Stimulated activated CD8-positive, alpha-beta memory T cell treated with anti-CD3 and anti-CD28 coated beads, Interleukin-2, amount 100 ng/mL, for 1 hour (primary cell): ENCODE measurements around the gene KIF20B.
"Not testable (repeated sequence)": the region's sequence is repeated elsewhere in the genome, so short reads cannot be mapped to it uniquely, and the experiment has no call there.

ENCODE experiments used
- DNase-seq, 2 donors: peaks; one replicate each; pipeline ENCODE4 v3.0.0-alpha.2; 2020; ENCODE audit warnings: low read depth in 2 of 2

KIF20B gene

DNA sequence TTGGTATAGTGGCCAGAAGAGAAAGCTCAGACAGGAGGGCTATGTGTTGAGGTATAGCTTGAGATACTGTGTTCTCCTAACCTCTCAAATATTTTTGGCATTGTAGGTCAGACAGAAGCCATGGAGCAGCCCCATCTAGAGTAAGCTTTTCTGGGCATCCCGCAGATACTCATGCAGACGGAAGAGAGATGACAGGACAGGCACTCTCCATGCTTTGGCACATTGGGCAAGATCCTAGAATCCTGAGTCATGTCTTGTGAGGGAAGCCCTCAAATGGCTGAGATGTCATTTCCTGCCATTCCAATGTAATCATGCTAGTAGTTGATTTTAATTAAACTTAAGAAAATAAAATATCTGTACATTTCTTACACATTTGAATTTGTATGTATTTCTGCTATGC lies 16.8 kb upstream of the KIF20B start:
- DNase-seq, result no peak

DNA sequence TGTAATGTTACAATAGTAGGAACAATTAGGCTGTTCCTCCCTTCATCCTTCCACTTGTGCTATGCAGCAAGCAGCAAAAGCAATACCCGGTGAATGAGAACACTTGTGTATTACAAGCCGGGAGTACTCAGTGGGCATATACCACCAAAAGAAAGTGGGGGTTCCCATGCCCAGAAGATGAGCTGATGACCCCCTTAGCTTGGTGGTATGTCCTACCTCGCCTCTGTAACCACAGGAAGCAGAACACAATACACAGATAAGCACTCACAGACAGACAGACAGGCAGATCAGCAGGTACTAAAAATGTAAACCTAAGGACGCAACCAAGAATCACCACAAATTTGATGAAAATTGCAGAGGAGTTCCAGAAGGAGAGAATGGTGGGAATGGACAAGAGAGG lies 15.5 kb upstream of the KIF20B start:
- DNase-seq, result no peak

DNA sequence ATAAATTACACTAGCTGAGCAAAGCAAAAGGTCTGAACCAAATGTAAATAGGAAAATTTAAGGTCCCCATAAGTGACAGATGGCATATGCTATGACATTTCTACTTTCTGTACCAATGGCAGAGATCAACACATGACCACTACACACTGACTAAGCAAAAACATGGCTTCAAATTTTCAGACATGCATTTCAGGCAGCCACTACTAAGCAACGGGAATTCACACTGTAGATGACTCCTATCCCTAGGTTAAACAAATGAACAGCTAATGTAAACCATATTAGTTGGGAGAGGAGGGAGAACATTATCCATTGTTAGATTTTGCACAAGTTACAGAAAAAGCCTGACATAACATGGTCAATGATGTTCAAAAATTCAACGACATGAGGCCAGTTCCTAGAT lies 11.4 kb upstream of the KIF20B start:
- no peak for DNase-seq

DNA sequence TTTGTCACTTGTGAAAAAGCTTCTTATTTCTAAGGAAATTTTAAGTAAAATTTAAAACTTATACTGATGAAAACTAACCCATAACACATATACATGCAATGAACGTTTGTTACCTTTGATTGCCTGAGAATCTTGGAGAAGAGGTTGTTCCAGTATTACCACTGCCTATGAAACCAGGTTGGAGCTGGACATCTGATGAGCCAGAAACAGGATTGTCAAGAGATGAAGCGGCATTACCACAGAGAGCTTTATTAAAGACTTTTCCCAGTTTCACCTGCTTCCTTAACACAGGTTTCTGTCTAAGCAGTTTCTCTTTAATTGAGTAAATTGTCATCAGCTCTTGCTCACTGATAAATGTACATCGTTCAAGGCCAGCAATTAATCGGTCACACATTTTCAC lies 9.0 kb upstream of the KIF20B start:
- DNase-seq, result no peak

DNA sequence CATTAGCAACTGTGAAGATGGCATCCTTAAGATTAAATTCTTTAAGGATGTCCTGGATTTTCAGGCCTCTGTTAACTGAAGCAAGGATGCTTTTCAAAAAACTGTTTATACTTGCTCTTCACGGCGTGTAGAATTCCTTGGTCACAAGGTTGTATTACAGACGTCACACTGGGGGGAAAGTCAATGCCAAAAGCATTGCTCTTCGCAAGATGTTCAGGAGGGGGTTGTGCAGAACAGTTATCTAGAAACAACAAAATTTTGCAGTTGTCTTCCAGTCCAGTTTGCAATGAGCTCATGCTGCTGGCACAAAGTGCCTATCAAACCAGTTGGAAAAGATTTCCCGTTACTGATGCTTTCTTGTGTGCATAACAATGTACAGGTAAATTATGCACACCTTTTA lies 8.2 kb upstream of the KIF20B start:
- DNase-seq, result no peak

DNA sequence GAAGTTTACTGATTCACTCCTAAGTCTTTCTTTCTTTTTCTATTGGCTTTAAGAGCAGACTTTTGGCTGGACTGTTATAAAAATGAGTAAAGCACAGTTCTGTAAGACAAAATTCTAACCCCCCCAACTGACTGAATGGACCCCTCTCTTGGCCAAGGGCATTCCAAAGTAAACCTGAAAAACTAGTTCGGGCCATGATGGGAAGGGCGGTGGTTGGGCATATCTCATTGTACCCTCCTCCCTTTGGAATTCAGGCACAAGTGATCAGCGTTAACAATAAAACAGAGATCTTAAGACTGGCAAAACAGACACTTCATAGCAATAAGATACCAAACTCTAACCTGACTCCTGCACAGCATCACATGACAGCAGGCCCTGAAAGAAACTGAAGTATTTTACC lies 6.1 kb upstream of the KIF20B start:
- DNase-seq, result no peak

DNA sequence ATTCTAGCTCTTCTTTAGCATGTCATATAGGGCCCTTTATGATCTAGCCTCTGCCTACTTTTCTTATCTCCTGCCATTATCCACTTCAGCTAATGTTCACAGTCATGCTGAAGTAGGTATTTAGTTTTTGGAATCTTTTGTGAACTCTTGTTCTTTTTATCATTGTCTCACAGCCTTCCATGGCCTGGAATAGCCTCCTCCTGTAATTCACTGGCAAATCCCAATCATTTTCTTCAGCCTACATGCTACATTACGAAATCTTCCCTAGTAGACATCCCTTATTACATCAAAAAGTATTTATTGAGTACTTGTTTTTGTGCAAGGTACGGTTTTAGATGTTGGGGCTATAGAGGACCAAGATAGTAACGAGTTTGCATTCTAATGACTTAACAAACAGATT lies 3.4 kb upstream of the KIF20B start:
- DNase-seq, result no peak

DNA sequence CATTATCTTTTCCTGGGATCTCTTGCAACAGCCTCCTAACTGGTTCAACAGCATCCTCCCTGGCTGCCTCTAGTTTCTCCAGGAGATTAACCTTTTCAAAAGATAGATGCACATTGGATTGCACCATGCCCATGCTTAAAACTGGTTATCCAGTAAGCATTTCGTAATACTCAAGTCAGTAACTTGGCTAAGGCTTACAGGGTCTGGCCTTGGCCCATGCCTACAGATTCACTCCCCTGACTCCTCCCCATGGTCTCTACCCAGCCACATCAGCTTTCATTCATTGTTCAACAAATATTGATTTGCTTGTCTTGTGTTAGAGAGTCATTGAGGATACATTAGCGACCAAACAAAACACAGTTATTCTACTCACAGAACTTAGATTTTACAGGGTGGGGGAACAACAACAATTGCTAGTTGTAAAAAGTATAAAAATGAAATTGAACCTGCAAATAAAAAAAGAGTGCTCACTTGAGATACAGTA lies 1.8 kb upstream of the KIF20B start:
- no peak for DNase-seq

DNA sequence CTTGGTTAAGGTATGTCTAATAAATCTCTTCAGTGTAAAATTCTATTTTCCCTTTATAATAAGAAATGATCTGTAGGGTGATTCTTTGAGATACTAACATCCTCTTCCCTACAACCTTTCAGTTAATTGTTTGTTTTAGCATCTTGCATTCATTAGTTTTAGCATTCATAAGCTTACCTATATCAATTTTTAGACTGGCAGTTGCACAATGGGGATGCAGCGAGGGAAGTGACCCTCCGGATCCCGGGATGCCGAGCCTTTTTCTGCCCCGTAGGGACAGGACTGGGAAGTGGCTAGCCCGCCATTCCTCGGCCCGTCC lies 508 bp upstream of the KIF20B start:
- no peak for DNase-seq

DNA sequence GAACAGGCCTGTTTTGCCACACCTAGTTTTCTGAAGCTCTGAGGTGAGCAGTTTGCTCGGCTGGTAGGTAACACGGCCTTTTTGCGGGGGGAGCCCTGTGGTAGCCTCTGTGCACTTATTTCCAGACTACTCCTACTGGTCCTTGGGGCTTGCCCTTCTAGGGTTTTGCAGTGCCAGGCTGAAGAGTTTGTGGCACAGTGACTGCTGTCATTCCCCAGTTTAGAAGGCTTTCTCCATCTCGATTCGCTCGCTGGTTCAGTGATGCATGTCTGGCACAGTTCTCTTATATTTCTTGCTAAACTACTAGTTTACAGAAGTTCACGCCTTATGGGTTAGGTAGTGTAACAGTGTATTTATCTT lies 711 bp downstream of the KIF20B start:
- DNase-seq, result no peak

DNA sequence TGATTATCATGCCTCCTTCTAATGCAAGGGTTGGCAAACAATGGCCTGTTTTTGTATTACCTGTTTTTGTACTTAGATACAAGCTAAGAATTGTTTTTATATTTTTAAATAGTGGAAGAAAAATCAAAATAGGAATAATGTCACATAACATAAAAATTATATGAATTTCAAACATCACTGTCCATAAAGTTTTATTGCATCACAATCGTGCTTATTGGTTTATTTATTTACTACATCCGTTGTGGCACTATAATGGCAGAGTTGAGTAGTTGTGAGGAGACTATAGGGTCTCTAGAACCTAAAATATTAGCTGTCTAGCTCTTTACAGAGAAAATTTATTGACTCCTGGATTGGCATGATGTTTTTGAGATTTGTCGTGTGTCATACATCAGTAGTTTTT lies 4.1 kb downstream of the KIF20B start:
- no peak for DNase-seq

DNA sequence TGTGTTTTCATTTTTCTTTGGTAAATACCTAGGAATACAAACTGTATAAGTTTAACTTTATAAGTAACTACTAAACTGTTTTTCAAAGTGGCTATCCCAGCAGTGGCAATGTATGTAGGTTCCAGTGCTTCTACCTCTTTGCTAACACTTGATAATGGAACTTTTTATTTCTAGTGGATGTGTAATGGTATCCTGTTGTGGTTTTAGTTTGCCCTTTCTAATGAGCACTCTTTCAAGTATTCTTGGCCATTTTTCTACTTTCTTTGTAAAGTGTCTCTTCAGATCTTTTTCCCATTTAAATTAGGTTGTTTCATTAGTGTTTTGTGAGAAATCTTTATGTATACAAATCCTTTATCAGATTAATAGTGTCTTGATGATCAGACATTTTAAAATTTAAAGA lies 4.6 kb downstream of the KIF20B start:
- DNase-seq, result no peak

DNA sequence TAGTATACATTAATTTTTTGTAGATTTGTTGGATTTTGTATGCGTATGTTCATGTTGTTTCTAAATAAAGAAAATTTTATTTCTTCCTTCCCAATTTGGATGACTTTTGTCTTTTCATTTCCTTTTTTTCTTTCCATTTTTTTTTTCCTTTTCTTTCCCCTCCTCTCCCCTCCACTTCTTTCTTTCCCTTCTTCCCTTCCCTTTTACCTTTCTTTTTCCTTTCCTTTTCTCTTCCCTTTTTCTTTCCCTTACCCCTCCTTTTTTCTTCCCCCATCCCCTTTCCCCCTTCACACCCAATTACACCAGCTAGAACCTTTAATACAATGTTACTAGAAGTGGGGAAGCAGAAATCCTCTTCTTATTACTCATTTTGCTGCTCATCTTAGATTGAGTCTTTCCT lies 6.0 kb downstream of the KIF20B start:
- no peak for DNase-seq

DNA sequence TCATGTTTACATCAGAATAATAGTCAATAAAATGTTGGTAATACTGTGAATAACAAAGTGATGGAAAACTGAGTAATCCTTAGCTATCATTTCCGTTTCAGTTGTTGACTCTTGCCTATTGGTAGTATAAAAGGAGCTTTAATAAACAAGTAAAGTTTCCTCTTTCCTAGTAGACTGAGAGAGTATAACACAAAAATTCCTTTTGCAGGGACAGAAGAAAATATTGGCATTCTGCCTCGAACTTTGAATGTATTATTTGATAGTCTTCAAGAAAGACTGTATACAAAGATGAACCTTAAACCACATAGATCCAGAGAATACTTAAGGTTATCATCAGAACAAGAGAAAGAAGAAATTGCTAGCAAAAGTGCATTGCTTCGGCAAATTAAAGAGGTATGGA lies 9.4 kb downstream of the KIF20B start:
- DNase-seq, result no peak

DNA sequence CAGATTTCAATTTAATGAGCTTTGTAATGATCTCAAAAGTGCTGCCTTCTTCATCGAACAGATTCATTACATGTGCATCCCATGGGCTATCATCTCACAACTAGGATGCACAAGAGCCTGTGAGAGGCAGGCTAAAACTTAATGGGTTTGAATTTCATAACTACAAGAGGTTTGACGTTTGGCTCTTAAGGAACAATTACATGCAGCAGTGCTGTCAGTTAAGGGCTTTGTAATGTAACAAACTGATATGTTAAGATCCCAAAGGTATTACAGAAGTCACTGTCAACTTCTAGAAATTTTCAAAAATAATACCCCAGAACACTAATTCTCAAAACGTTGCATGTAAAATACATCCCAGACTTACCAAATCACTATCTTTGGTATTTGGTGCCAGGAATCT lies 33.2 kb downstream of the KIF20B start:
- DNase-seq, result no peak

DNA sequence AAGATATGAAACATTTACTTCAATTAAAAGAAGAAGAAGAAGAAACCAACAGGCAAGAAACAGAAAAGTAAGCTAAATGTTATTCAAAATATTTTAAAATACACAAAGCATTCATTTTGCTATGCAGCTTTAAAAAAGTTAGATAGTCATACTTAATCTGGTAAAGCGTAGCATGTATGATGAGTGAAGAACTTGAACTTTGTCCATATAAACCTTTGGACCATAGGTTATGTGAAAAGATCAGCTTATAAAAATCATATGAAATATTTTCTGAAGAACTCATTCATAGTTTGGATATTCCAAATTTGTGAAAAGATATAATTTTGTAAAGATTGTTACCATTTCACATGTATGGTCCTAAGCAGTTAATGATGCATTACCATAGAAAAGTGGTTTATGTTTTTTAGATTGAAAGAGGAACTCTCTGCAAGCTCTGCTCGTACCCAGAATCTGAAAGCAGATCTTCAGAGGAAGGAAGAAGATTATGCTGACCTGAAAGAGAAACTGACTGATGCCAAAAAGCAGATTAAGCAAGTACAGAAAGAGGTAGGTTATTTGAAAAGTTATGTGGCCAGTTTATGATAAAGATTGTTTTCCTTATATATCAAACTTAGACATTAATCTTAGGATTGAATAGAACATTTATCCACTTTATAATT lies 37.3 kb downstream of the KIF20B start:
- no peak for DNase-seq

DNA sequence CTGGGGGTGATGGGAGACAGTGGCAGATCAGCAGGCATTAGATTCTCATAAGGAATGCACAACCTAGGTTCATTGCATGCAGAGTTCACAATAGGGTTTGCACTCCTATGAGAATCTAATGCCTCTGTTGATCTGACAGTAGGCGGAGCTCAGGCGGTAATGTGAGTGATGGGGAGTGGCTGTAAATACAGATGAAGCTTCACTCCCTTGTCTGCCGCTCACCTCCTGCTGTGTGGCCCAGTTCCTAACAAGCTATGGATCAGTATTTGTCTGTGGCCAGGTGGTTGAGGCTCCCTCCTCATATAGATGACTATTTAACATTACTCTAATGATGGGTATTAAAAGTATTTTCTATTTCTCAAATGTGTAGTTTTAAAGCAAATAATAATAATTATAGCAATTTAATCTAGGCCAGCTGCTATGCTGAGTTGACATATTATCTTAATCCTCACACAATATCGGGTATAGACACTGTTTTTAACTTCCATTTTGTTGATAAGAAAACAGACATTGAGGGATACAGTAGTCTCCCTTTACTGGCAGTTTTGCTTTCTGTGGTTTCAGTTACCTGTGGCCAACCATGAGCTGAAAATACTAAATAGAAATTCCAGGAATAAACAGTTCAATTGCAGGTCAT lies 39.9 kb downstream of the KIF20B start:
- DNase-seq, result no peak

DNA sequence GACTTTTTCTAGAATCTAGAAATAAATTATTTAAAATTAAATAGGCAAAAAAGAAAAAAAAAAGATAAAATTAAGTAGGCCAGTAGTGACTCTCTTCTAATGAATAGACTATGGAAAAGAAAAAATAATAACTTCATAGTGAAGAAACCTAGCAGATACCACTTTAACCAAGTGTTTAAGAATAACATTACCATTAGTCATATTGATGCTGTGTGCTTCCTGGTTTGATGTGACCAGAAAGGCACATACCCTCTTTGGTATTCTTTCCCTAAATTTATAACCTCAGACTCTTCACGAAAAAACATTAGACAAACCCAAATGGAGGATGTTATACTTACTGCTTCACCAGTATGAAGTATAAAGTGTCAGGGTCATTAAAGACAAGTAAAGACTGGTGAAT lies 42.6 kb downstream of the KIF20B start:
- no peak for DNase-seq

DNA sequence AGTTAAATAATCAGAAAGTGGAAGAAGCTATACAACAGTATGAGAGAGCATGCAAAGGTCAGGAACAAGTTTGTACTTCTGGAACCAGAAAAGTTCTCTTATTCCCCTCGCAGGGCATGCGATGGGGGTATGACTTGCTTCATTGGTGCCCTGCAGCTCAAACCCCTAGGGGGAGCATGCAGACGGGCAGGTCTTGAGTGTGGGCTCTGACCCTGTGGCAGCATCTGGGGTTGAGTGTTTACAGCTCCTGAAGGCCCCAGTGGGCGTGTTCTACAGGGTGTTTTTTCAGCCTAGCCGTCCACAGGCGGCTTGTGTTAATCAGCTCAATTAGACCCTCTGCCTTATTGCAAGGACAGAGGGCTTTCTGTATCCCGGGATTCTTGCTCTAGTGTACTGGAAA lies 44.5 kb downstream of the KIF20B start:
- no peak for DNase-seq

DNA sequence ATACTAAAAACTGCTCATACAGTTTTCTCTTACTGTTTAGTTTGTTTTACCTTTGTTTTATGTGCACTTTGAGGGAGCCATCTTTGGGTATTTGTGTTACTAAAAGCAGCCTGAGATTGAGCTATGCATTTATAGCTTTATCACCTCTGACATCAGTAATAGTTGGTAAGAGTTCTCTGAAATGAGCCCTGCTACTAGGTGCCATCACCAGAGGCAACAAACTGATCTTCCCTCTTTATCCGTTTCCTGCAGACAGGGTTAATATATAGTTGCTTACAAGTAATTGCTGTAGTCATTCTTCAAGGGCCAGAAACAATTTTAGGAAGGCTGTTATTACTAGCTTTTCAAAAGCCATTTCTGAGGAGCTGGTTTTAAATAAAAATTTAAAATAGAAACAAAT lies 49.1 kb downstream of the KIF20B start:
- no peak for DNase-seq

DNA sequence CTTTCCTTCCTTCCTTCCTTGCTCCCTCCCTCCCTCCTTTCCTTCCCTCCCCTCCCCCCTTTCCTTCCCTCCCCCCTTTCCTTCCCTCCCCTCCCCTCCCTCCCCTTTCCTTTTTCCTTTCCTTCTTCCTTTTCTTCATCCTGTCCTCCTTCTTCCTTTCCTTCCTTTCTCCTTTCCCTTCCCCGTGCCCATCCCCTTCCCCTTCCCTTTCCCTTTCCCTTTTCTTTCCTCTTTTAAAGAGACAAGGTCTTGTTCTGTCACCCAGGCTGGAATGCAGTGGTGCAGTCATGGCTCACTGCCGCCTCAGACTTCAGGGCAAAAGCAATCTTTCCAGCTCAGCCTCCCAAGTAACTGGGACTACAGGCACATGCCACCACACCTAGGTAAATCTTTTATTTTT lies 54.0 kb downstream of the KIF20B start:
- no peak for DNase-seq

DNA sequence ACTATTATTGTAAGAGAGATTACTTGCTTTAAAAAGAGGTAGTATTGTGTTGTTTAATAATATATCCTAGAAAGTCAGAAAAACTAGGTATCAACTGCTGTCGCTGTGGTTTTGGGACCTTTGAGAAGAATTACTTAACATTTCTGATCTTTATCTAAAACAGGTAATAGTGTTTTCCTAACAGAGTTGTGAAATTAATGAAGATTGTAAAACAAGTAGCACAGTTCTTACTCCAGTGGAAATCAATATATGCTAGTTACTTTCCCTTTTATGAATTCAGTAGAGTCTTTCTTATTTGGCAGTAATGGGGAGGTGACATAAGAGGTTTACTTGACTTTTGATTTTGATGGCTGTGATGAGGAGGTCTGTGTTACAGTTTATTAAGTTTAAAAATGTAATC lies 58.1 kb downstream of the KIF20B start:
- DNase-seq, result no peak

DNA sequence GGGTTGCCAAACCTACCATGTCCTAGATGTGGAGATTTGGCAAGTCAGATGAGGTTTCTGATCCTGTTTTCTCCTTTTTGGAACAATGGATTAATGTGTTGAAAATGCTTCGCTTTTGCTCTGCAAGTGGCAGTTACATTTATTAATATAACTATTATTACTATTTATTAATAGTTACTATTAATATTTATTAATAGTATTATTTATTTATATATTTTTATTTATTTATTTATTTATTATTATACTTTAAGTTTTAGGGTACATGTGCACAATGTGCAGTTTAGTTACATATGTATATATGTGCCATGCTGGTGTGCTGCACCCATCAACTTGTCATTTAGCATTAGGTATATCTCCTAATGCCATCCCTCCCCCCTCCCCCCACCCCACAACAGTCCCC lies 62.3 kb downstream of the KIF20B start:
- not testable (repeated sequence) for DNase-seq

DNA sequence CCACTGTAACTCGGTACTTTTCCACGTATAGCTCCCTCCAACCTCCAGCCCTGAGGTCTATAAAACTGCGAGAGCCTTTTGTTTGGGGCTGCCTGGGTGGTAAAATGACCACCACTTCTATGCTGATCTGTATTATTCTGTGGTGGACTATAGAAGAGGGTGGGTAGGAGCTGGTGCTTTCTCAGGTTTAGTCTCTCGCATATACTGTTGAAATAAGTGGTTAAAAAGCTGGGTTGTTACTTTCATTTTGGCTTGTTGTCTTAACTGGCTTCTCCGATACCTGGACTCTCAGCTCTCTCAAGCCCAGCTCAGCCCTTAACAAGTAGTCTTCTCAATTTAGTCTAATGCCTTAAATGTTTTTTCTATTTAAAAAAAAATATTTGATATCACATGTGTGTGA lies 70.3 kb downstream of the KIF20B start:
- no peak for DNase-seq
